ENCODE data around the gene PPP1R9A.

PPP1R9A gene

GRCh38 chr7:95251966-95252365 lies 344.6 kb downstream of the PPP1R9A start:
- no peak for DNase-seq (ENCODE audit: low read depth in 2 of 2, low spot score in 1 of 2)

GRCh38 chr7:95253986-95254385 lies 346.6 kb downstream of the PPP1R9A start:
- DNase-seq (ENCODE audit: low read depth in 2 of 2, low spot score in 1 of 2), result no peak

- DNase-seq (ENCODE audit: low read depth in 2 of 2, low spot score in 1 of 2), result no peak
Measured at GRCh38 chr7:95255691-95256090, 348.3 kb downstream of the PPP1R9A start.

- no peak for DNase-seq (ENCODE audit: low read depth in 2 of 2, low spot score in 1 of 2)
Measured at GRCh38 chr7:95261895-95262415, 354.6 kb downstream of the PPP1R9A start.

GRCh38 chr7:95262875-95263274 lies 355.5 kb downstream of the PPP1R9A start:
- DNase-seq (ENCODE audit: low read depth in 2 of 2, low spot score in 1 of 2), result no peak

GRCh38 chr7:95263785-95264362 lies 356.5 kb downstream of the PPP1R9A start:
- DNase-seq (ENCODE audit: low read depth in 2 of 2, low spot score in 1 of 2), result no peak

- DNase-seq (ENCODE audit: low read depth in 2 of 2, low spot score in 1 of 2), result no peak
Measured at GRCh38 chr7:95264363-95264891, 357.0 kb downstream of the PPP1R9A start.

GRCh38 chr7:95265634-95266033 lies 358.2 kb downstream of the PPP1R9A start:
- no peak for DNase-seq (ENCODE audit: low read depth in 2 of 2, low spot score in 1 of 2)

- DNase-seq (ENCODE audit: low read depth in 2 of 2, low spot score in 1 of 2), result no peak
Measured at GRCh38 chr7:95267754-95268153, 360.4 kb downstream of the PPP1R9A start.

GRCh38 chr7:95269640-95270039 lies 362.2 kb downstream of the PPP1R9A start:
- no peak for DNase-seq (ENCODE audit: low read depth in 2 of 2, low spot score in 1 of 2)

- no peak for DNase-seq (ENCODE audit: low read depth in 2 of 2, low spot score in 1 of 2)
Measured at GRCh38 chr7:95276114-95276513, 368.7 kb downstream of the PPP1R9A start.

GRCh38 chr7:95279417-95279816 lies 372.0 kb downstream of the PPP1R9A start:
- no peak for DNase-seq (ENCODE audit: low read depth in 2 of 2, low spot score in 1 of 2)

GRCh38 chr7:95286096-95286495 lies 378.7 kb downstream of the PPP1R9A start:
- no peak for DNase-seq (ENCODE audit: low read depth in 2 of 2, low spot score in 1 of 2)

- DNase-seq (ENCODE audit: low read depth in 2 of 2, low spot score in 1 of 2), result no peak
Measured at GRCh38 chr7:95290166-95290830, 382.9 kb downstream of the PPP1R9A start.

- DNase-seq (ENCODE audit: low read depth in 2 of 2, low spot score in 1 of 2), result no peak
Measured at GRCh38 chr7:95295397-95295796, 388.0 kb downstream of the PPP1R9A start.

GRCh38 chr7:95296456-95296855 lies 389.1 kb downstream of the PPP1R9A start:
- DNase-seq (ENCODE audit: low read depth in 2 of 2, low spot score in 1 of 2), result no peak

- no peak for DNase-seq (ENCODE audit: low read depth in 2 of 2, low spot score in 1 of 2)
Measured at GRCh38 chr7:95297041-95297440, 389.6 kb downstream of the PPP1R9A start.

- no peak for DNase-seq (ENCODE audit: low read depth in 2 of 2, low spot score in 1 of 2)
Measured at GRCh38 chr7:95298091-95298490, 390.7 kb downstream of the PPP1R9A start.

- no peak for DNase-seq (ENCODE audit: low read depth in 2 of 2, low spot score in 1 of 2)
Measured at GRCh38 chr7:95303013-95303905, 395.9 kb downstream of the PPP1R9A start.

- DNase-seq (ENCODE audit: low read depth in 2 of 2, low spot score in 1 of 2), result no peak
Measured at GRCh38 chr7:95304990-95305389, 397.6 kb downstream of the PPP1R9A start.

- no peak for DNase-seq (ENCODE audit: low read depth in 2 of 2, low spot score in 1 of 2)
Measured at GRCh38 chr7:95309951-95310350, 402.6 kb downstream of the PPP1R9A start.

GRCh38 chr7:95311389-95311788 lies 404.0 kb downstream of the PPP1R9A start:
- no peak for DNase-seq (ENCODE audit: low read depth in 2 of 2, low spot score in 1 of 2)
